GM23338 (cell line): ENCODE results near the gene FTCD. TPM values are rescaled to one million over a fixed set of nuclear protein-coding genes. Genes with fewer than 3 reads are reported as not detected.

Source experiments
- ATAC-seq: fragments of 200-7000 bp; cut with Tn5 transposase; 3 replicates; pipeline ENCODE4 v1.9.1; 2020
- DNase-seq: peaks from one replicate; pipeline ENCODE4 v3.0.0-alpha.2; 2015; ENCODE audit warnings: low spot score
- H2AFZ ChIP-seq: fragments of 200-600 bp; sonication (generic); 2 replicates; pipeline ENCODE4 v1.8.0; 2016; ENCODE audit warnings: antibody characterized with exemption, mild to moderate bottlenecking, moderate library complexity
- H3F3A ChIP-seq: fragments of 200-600 bp; sonication (generic); replicated peaks from 2 replicates; pipeline ENCODE4 v1.8.0; 2017; ENCODE audit warnings: antibody characterized with exemption, mixed run types, low read depth
- H3K27ac ChIP-seq: fragments of 200-600 bp; sonication (generic); 2 replicates; pipeline ENCODE4 v1.6.1; 2016; ENCODE audit warnings: low read depth
- H3K27me3 ChIP-seq: fragments of 200-600 bp; sonication (generic); 2 replicates; pipeline ENCODE4 v1.8.0; 2016; ENCODE audit warnings: mild to moderate bottlenecking, mixed run types, moderate library complexity; ENCODE audit not compliant: insufficient read depth
- H3K36me3 ChIP-seq: fragments of 200-600 bp; sonication (generic); 2 replicates; pipeline ENCODE4 v1.8.0; 2016; ENCODE audit warnings: mild to moderate bottlenecking; ENCODE audit not compliant: insufficient read depth
- H3K4me1 ChIP-seq: fragments of 200-600 bp; sonication (generic); 2 replicates; pipeline ENCODE4 v1.8.0; 2016; ENCODE audit warnings: mild to moderate bottlenecking, moderate library complexity; ENCODE audit not compliant: insufficient read depth
- H3K4me2 ChIP-seq: fragments of 200-600 bp; sonication (generic); 2 replicates; pipeline ENCODE4 v1.7.1; 2017; ENCODE audit warnings: mixed run types
- H3K4me3 ChIP-seq: fragments of 200-600 bp; sonication (generic); 2 replicates; pipeline ENCODE4 v1.6.1; 2016; ENCODE audit warnings: mixed run types
- H3K79me2 ChIP-seq: fragments of 200-600 bp; sonication (generic); replicated peaks from 2 replicates; pipeline ENCODE4 v1.8.0; 2017; ENCODE audit warnings: mild to moderate bottlenecking; ENCODE audit not compliant: insufficient read depth
- H3K9me2 ChIP-seq: fragments of 200-600 bp; sonication (generic); 2 replicates; pipeline ENCODE4 v1.8.0; 2017; ENCODE audit not compliant: insufficient read depth
- H4K20me1 ChIP-seq: fragments of 200-600 bp; sonication (generic); replicated peaks from 2 replicates; pipeline ENCODE4 v1.8.0; 2017; ENCODE audit warnings: mild to moderate bottlenecking; ENCODE audit not compliant: insufficient read depth
- H3K27ac Mint-ChIP-seq: 2 replicates; pipeline ENCODE4 v1.8.0; 2020; ENCODE audit warnings: inconsistent platforms, mild to moderate bottlenecking, moderate library complexity, mixed read lengths
- H3K27me3 Mint-ChIP-seq: 3 replicates; pipeline ENCODE4 v1.8.0; 2022; ENCODE audit warnings: low read depth, mild to moderate bottlenecking, moderate library complexity, mixed read lengths, inconsistent platforms; ENCODE audit not compliant: insufficient read depth, poor library complexity
- H3K36me3 Mint-ChIP-seq: 3 replicates; pipeline ENCODE4 v1.8.0; 2021; ENCODE audit warnings: low read depth, mild to moderate bottlenecking, inconsistent platforms, moderate library complexity, mixed read lengths
- H3K4me1 Mint-ChIP-seq: 3 replicates; pipeline ENCODE4 v1.8.0; 2020; ENCODE audit warnings: mild to moderate bottlenecking, inconsistent platforms, mixed read lengths
- H3K4me3 Mint-ChIP-seq: 3 replicates; pipeline ENCODE4 v1.8.0; 2021; ENCODE audit warnings: moderate library complexity, mild to moderate bottlenecking, inconsistent platforms, mixed read lengths
- H3K9me3 Mint-ChIP-seq: 3 replicates; pipeline ENCODE4 v1.8.0; 2020; ENCODE audit warnings: moderate library complexity, mild to moderate bottlenecking, inconsistent platforms, mixed read lengths
- CREB1 ChIP-seq: fragments of 250-450 bp; sonication (Bioruptor Pico); IDR thresholded peaks from 2 replicates; pipeline ENCODE4 v1.5.0; 2020; ENCODE audit warnings: low read depth, mild to moderate bottlenecking, moderate library complexity
- EZH2 ChIP-seq: fragments of 200-600 bp; sonication (generic); IDR thresholded peaks from one replicate; pipeline ENCODE4 v1.8.0; 2017; ENCODE audit warnings: antibody characterized with exemption, mild to moderate bottlenecking, low read depth; ENCODE audit not compliant: unreplicated experiment
- EZH2phosphoT487 ChIP-seq: fragments of 200-600 bp; sonication (generic); IDR thresholded peaks from one replicate; pipeline ENCODE4 v1.8.1; 2018; ENCODE audit warnings: antibody characterized with exemption; ENCODE audit not compliant: unreplicated experiment
- JUNB ChIP-seq: IDR thresholded peaks from one replicate; pipeline ENCODE4 v1.6.1; 2016; ENCODE audit warnings: antibody characterized with exemption; ENCODE audit not compliant: unreplicated experiment
- NANOG ChIP-seq: IDR thresholded peaks from 2 replicates; pipeline ENCODE4 v1.6.1; 2016; ENCODE audit warnings: antibody characterized with exemption, borderline replicate concordance
- POLR2AphosphoS5 ChIP-seq: IDR thresholded peaks from 2 replicates; pipeline ENCODE4 v1.6.1; 2016; ENCODE audit warnings: antibody characterized with exemption, low read depth
- STAT1 ChIP-seq: IDR thresholded peaks from one replicate; pipeline ENCODE4 v1.6.1; 2016; ENCODE audit warnings: antibody characterized with exemption; ENCODE audit not compliant: unreplicated experiment
- ZNF114 ChIP-seq: fragments of 250-450 bp; sonication (Bioruptor Pico); IDR thresholded peaks from 2 replicates; pipeline ENCODE4 v1.5.0; 2020; ENCODE audit warnings: mild to moderate bottlenecking, moderate library complexity
- ZNF331 ChIP-seq: fragments of 250-450 bp; sonication (Bioruptor Pico); IDR thresholded peaks from 2 replicates; pipeline ENCODE4 v1.5.0; 2020; ENCODE audit warnings: low read depth, mild to moderate bottlenecking, moderate library complexity
- polyA plus RNA-seq: library from polyadenylated mRNA; unstranded; fragments of >200 nt; fragmentation: Nextera tagmentation; extraction: Ambion mirVana; gene quantifications from 2 replicates; pipeline ENCODE4 v1.2.1, GENCODE V29; 2016
- total RNA-seq: library from RNA; depleted of rRNA; stranded (reverse); fragments of >200 nt; shearing (Covaris generic); gene quantifications from 2 replicates; pipeline ENCODE4 v1.2.3, GENCODE V29; 2014
- TF ChIP-seq, protein P1 (sequence below), 2 experiments: fragments of 200-600 bp in 1 of 2; sonication (generic) in 1 of 2; conservative IDR thresholded peaks; 2 replicates each; pipeline versions ENCODE4 v1.5.1 to v1.6.1; 2016 to 2017; ENCODE audit warnings: antibody characterized with exemption in 2 of 2, low read depth in 2 of 2, mild to moderate bottlenecking in 2 of 2, moderate library complexity in 1 of 2
- TF ChIP-seq, protein P2 (sequence below): fragments of 250-450 bp; sonication (Bioruptor Pico); IDR thresholded peaks from 2 replicates; pipeline ENCODE4 v1.5.0; 2020; ENCODE audit warnings: mild to moderate bottlenecking, moderate library complexity
- TF ChIP-seq, protein P3 (sequence below): IDR thresholded peaks from 2 replicates; pipeline ENCODE4 v1.6.1; 2016; ENCODE audit warnings: antibody characterized with exemption
- TF ChIP-seq, protein P4 (sequence below): IDR thresholded peaks from one replicate; pipeline ENCODE4 v1.6.1; 2018; ENCODE audit warnings: antibody characterized with exemption; ENCODE audit not compliant: unreplicated experiment

The FTCD gene
- total and polyA plus RNA-seq, 2 experiments from 2014 or later: 0.90 to 2.3 TPM

DNA sequence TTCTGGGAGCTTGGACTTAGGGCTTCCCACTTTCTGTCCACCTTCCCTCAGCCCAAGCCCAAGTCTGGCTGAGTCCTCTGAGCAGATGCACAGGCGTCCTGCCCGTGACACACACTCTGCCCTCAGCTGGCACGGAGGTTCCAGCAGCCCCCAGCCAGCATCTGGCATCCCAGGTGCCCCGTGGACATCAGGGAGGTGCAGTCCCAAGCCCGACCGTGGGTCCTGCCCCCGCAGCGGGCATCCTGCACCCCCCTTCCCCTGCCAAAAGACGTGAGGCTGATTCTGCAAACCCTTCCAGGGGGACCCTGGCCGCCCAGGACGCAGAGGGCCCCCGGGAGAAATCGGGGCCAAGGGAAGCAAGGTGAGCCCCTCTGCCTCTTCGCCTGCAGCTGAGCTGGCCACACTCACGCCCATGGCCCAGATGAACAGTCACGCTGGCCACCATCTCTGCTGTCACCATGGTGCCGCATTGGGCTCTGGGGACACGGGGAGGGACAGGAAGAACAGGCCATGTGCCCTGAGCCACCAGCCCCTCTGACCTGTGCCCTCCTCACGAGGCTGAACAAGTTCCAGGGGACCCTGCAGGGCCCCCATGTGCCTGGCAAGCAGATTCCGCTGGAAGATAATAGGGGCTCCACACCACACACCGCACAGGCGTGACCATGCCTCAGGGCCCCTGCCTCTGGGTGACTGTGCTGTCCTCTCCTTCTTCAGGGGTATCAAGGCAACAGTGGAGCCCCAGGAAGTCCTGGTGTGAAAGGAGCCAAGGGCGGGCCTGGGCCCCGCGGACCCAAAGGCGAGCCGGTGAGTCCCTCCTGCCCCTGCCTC, 36.8 kb downstream of the FTCD start:
- ATAC-seq (no peak), DNase-seq (no peak)
- Histone ChIP-seq H2AFZ (no peak overlapping the region), H3K9me2 (no peaks in the 10 kb centered on the region), H3K79me2 (no peaks in the 10 kb centered on the region), H3F3A (no peaks in the 10 kb centered on the region), H3K4me1 (no peaks in the 10 kb centered on the region), H3K4me3 (no peak overlapping the region), H4K20me1 (no peaks in the 10 kb centered on the region), H3K36me3 (peaks cover 15% of the 10 kb centered on the region), H3K27ac (no peak overlapping the region), H3K27me3 (no peaks in the 10 kb centered on the region), H3K4me2 (no peak overlapping the region)
- H3K27me3 Mint-ChIP-seq: peaks cover 2% of the 10 kb centered on the region
- 0 out of 3 replicates have a peak, but pooled peaks cover 6% of the 10 kb centered on the region for H3K9me3 Mint-ChIP-seq
- H3K4me1 Mint-ChIP-seq: no peaks in the 10 kb centered on the region
- H3K4me3 Mint-ChIP-seq: no peak overlapping the region
- H3K27ac Mint-ChIP-seq: no peak overlapping the region
- H3K36me3 Mint-ChIP-seq: peaks cover 29% of the 10 kb centered on the region
- no peak for TF ChIP-seq STAT1
- no peak for TF ChIP-seq ZNF331 (CRISPR knock-in tag)
- TF ChIP-seq, protein P1, sequence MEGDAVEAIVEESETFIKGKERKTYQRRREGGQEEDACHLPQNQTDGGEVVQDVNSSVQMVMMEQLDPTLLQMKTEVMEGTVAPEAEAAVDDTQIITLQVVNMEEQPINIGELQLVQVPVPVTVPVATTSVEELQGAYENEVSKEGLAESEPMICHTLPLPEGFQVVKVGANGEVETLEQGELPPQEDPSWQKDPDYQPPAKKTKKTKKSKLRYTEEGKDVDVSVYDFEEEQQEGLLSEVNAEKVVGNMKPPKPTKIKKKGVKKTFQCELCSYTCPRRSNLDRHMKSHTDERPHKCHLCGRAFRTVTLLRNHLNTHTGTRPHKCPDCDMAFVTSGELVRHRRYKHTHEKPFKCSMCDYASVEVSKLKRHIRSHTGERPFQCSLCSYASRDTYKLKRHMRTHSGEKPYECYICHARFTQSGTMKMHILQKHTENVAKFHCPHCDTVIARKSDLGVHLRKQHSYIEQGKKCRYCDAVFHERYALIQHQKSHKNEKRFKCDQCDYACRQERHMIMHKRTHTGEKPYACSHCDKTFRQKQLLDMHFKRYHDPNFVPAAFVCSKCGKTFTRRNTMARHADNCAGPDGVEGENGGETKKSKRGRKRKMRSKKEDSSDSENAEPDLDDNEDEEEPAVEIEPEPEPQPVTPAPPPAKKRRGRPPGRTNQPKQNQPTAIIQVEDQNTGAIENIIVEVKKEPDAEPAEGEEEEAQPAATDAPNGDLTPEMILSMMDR (conservative IDR thresholded peaks at IDR 0.05; ENCODE audit: low read depth in 2 of 2): no peak
- TF ChIP-seq ZNF114 (CRISPR knock-in tag): no peak
- TF ChIP-seq, protein P2, sequence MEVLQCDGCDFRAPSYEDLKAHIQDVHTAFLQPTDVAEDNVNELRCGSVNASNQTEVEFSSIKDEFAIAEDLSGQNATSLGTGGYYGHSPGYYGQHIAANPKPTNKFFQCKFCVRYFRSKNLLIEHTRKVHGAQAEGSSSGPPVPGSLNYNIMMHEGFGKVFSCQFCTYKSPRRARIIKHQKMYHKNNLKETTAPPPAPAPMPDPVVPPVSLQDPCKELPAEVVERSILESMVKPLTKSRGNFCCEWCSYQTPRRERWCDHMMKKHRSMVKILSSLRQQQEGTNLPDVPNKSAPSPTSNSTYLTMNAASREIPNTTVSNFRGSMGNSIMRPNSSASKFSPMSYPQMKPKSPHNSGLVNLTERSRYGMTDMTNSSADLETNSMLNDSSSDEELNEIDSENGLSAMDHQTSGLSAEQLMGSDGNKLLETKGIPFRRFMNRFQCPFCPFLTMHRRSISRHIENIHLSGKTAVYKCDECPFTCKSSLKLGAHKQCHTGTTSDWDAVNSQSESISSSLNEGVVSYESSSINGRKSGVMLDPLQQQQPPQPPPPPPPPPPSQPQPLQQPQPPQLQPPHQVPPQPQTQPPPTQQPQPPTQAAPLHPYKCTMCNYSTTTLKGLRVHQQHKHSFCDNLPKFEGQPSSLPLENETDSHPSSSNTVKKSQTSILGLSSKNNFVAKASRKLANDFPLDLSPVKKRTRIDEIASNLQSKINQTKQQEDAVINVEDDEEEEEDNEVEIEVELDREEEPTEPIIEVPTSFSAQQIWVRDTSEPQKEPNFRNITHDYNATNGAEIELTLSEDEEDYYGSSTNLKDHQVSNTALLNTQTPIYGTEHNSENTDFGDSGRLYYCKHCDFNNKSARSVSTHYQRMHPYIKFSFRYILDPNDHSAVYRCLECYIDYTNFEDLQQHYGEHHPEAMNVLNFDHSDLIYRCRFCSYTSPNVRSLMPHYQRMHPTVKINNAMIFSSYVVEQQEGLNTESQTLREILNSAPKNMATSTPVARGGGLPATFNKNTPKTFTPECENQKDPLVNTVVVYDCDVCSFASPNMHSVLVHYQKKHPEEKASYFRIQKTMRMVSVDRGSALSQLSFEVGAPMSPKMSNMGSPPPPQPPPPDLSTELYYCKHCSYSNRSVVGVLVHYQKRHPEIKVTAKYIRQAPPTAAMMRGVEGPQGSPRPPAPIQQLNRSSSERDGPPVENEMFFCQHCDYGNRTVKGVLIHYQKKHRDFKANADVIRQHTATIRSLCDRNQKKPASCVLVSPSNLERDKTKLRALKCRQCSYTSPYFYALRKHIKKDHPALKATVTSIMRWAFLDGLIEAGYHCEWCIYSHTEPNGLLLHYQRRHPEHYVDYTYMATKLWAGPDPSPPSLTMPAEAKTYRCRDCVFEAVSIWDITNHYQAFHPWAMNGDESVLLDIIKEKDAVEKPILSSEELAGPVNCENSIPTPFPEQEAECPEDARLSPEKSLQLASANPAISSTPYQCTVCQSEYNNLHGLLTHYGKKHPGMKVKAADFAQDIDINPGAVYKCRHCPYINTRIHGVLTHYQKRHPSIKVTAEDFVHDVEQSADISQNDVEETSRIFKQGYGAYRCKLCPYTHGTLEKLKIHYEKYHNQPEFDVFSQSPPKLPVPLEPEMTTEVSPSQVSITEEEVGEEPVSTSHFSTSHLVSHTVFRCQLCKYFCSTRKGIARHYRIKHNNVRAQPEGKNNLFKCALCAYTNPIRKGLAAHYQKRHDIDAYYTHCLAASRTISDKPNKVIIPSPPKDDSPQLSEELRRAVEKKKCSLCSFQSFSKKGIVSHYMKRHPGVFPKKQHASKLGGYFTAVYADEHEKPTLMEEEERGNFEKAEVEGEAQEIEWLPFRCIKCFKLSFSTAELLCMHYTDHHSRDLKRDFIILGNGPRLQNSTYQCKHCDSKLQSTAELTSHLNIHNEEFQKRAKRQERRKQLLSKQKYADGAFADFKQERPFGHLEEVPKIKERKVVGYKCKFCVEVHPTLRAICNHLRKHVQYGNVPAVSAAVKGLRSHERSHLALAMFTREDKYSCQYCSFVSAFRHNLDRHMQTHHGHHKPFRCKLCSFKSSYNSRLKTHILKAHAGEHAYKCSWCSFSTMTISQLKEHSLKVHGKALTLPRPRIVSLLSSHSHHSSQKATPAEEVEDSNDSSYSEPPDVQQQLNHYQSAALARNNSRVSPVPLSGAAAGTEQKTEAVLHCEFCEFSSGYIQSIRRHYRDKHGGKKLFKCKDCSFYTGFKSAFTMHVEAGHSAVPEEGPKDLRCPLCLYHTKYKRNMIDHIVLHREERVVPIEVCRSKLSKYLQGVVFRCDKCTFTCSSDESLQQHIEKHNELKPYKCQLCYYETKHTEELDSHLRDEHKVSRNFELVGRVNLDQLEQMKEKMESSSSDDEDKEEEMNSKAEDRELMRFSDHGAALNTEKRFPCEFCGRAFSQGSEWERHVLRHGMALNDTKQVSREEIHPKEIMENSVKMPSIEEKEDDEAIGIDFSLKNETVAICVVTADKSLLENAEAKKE (CRISPR knock-in tag): no peak
- TF ChIP-seq EZH2phosphoT487: no peak
- TF ChIP-seq, protein P3, sequence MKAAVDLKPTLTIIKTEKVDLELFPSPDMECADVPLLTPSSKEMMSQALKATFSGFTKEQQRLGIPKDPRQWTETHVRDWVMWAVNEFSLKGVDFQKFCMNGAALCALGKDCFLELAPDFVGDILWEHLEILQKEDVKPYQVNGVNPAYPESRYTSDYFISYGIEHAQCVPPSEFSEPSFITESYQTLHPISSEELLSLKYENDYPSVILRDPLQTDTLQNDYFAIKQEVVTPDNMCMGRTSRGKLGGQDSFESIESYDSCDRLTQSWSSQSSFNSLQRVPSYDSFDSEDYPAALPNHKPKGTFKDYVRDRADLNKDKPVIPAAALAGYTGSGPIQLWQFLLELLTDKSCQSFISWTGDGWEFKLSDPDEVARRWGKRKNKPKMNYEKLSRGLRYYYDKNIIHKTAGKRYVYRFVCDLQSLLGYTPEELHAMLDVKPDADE: no peak
- no peak for TF ChIP-seq EZH2
- no peak for TF ChIP-seq NANOG
- TF ChIP-seq, protein P4, sequence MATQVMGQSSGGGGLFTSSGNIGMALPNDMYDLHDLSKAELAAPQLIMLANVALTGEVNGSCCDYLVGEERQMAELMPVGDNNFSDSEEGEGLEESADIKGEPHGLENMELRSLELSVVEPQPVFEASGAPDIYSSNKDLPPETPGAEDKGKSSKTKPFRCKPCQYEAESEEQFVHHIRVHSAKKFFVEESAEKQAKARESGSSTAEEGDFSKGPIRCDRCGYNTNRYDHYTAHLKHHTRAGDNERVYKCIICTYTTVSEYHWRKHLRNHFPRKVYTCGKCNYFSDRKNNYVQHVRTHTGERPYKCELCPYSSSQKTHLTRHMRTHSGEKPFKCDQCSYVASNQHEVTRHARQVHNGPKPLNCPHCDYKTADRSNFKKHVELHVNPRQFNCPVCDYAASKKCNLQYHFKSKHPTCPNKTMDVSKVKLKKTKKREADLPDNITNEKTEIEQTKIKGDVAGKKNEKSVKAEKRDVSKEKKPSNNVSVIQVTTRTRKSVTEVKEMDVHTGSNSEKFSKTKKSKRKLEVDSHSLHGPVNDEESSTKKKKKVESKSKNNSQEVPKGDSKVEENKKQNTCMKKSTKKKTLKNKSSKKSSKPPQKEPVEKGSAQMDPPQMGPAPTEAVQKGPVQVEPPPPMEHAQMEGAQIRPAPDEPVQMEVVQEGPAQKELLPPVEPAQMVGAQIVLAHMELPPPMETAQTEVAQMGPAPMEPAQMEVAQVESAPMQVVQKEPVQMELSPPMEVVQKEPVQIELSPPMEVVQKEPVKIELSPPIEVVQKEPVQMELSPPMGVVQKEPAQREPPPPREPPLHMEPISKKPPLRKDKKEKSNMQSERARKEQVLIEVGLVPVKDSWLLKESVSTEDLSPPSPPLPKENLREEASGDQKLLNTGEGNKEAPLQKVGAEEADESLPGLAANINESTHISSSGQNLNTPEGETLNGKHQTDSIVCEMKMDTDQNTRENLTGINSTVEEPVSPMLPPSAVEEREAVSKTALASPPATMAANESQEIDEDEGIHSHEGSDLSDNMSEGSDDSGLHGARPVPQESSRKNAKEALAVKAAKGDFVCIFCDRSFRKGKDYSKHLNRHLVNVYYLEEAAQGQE: no peak
- TF ChIP-seq POLR2AphosphoS5: no peak
- TF ChIP-seq CREB1: no peak
- TF ChIP-seq JUNB: no peak
